ENCODE measurements around the gene TIMP2.

DNA sequence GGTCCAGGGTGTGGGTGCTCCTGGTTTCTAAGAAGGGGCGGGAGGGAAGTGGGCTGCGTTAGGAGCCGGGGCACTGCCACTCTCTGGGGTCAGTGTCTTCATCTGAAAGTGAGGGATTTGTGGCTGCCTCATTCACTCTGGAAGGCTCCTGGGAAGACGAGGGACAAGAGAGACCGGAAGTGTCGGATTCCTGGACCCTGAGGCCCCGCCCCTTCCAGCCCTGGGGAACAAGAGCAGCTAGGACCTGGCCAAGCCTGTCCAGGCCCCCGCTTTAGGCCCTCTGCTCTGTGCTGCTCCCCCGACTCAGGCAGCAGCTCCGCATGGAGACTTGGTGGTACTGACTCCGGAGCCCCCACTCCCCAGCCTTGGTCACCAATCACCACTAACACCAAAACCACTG is 48.0 kb upstream of the TIMP2 start:
- no peak for TF ChIP-seq POLR2A (IDR thresholded peaks at IDR 0.05)
- TF ChIP-seq, protein P1, sequence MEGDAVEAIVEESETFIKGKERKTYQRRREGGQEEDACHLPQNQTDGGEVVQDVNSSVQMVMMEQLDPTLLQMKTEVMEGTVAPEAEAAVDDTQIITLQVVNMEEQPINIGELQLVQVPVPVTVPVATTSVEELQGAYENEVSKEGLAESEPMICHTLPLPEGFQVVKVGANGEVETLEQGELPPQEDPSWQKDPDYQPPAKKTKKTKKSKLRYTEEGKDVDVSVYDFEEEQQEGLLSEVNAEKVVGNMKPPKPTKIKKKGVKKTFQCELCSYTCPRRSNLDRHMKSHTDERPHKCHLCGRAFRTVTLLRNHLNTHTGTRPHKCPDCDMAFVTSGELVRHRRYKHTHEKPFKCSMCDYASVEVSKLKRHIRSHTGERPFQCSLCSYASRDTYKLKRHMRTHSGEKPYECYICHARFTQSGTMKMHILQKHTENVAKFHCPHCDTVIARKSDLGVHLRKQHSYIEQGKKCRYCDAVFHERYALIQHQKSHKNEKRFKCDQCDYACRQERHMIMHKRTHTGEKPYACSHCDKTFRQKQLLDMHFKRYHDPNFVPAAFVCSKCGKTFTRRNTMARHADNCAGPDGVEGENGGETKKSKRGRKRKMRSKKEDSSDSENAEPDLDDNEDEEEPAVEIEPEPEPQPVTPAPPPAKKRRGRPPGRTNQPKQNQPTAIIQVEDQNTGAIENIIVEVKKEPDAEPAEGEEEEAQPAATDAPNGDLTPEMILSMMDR (IDR thresholded peaks at IDR 0.05): no peak
